IMR-90 (cell line): ENCODE data around the gene CD163L1.

Experiments used
- BHLHE40 ChIP-seq: fragments of 150-350 bp; IDR thresholded peaks from 2 replicates; pipeline ENCODE4 v1.6.1; 2016; ENCODE audit warnings: mild to moderate bottlenecking, low read depth, low read length
- CEBPB ChIP-seq: IDR thresholded peaks from 2 replicates; pipeline ENCODE4 v1.6.1; 2012; ENCODE audit warnings: low read depth, low read length, improper control_type of control experiment
- CHD1 ChIP-seq: IDR thresholded peaks from 2 replicates; pipeline ENCODE4 v1.6.1; 2012; ENCODE audit warnings: low read depth, low read length, improper control_type of control experiment
- CTCF ChIP-seq: conservative IDR thresholded peaks from 2 replicates; pipeline ENCODE4 v1.5.1; 2012; ENCODE audit warnings: mild to moderate bottlenecking, low read depth, low read length, improper control_type of control experiment
- FOS ChIP-seq: fragments of 150-350 bp; IDR thresholded peaks from 2 replicates; pipeline ENCODE4 v1.6.1; 2016; ENCODE audit warnings: low read depth, low read length
- MAZ ChIP-seq: IDR thresholded peaks from 2 replicates; pipeline ENCODE4 v1.6.1; 2012; ENCODE audit warnings: low read depth, mild to moderate bottlenecking, low read length, improper control_type of control experiment, moderate library complexity, borderline replicate concordance
- MXI1 ChIP-seq: IDR thresholded peaks from 2 replicates; pipeline ENCODE4 v1.6.1; 2012; ENCODE audit warnings: low read depth, mild to moderate bottlenecking, low read length, moderate library complexity, borderline replicate concordance
- NFE2L2 ChIP-seq: fragments of 150-350 bp; IDR thresholded peaks from 2 replicates; pipeline ENCODE4 v1.6.1; 2016; ENCODE audit warnings: low read depth, mild to moderate bottlenecking, low read length
- POLR2A ChIP-seq: IDR thresholded peaks from 2 replicates; pipeline ENCODE4 v1.6.1; 2012; ENCODE audit warnings: mild to moderate bottlenecking, low read depth, low read length
- RAD21 ChIP-seq: IDR thresholded peaks from 2 replicates; pipeline ENCODE4 v1.6.1; 2012; ENCODE audit warnings: low read length, improper control_type of control experiment
- RCOR1 ChIP-seq: IDR thresholded peaks from 2 replicates; pipeline ENCODE4 v1.6.1; 2012; ENCODE audit warnings: mild to moderate bottlenecking, low read length, improper control_type of control experiment; ENCODE audit not compliant: insufficient replicate concordance
- SMC3 ChIP-seq: fragments of 150-350 bp; IDR thresholded peaks from 2 replicates; pipeline ENCODE4 v1.6.1; 2016; ENCODE audit warnings: low read depth, mild to moderate bottlenecking, antibody characterized with exemption, low read length, moderate library complexity
- TF ChIP-seq, protein P1 (sequence below): fragments of 150-350 bp; IDR thresholded peaks from 2 replicates; pipeline ENCODE4 v1.6.1; 2016; ENCODE audit warnings: low read depth, mild to moderate bottlenecking, low read length, moderate library complexity, borderline replicate concordance
- TF ChIP-seq, protein P2 (sequence below): fragments of 150-350 bp; IDR thresholded peaks from 2 replicates; pipeline ENCODE4 v1.6.1; 2017; ENCODE audit warnings: mild to moderate bottlenecking, antibody characterized with exemption, low read length, low read depth

- TF ChIP-seq CTCF (no peak), MAZ (no peak), BHLHE40 (no peak), RCOR1 (no peak), POLR2A (no peak), RAD21 (no peak), CEBPB (no peak), SMC3 (no peak), MXI1 (no peak), FOS (no peak), CHD1 (no peak), NFE2L2 (no peak)
- TF ChIP-seq, protein P1, sequence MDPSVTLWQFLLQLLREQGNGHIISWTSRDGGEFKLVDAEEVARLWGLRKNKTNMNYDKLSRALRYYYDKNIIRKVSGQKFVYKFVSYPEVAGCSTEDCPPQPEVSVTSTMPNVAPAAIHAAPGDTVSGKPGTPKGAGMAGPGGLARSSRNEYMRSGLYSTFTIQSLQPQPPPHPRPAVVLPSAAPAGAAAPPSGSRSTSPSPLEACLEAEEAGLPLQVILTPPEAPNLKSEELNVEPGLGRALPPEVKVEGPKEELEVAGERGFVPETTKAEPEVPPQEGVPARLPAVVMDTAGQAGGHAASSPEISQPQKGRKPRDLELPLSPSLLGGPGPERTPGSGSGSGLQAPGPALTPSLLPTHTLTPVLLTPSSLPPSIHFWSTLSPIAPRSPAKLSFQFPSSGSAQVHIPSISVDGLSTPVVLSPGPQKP, result no peak
- TF ChIP-seq, protein P2, sequence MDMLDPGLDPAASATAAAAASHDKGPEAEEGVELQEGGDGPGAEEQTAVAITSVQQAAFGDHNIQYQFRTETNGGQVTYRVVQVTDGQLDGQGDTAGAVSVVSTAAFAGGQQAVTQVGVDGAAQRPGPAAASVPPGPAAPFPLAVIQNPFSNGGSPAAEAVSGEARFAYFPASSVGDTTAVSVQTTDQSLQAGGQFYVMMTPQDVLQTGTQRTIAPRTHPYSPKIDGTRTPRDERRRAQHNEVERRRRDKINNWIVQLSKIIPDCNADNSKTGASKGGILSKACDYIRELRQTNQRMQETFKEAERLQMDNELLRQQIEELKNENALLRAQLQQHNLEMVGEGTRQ, result no peak
Measured at GRCh38 chr12:7354529-7354928, 89.4 kb downstream of the CD163L1 start.
